Measurements from ENCODE around the gene ASTL.
"Not testable (repeated sequence)": the region's sequence is repeated elsewhere in the genome, so short reads cannot be mapped to it uniquely, and the experiment has no call there.

The ASTL gene

DNA sequence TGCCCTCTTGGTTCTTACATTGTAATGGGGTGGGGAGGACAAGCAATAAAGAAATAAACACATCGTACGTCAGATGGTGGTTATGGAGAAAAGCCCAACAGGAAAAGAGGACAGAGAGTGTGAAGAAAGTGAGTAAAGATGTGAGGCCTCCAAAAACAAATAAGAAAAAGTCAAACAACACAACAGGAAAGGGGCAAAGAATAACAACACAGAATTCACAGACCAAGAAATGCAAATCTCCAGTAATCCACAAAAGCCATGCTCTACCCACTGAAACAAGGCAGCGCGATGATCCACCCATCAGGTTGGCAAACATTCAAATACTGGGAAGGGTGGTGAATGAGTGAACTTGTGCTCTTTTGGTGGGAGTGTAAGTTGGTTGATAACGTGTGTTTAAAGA is 23.6 kb upstream of the ASTL start:
- no peak overlapping the region for H3K4me3 ChIP-seq (replicated peaks; ENCODE audit: low read depth, low read length)
- no peak for DNase-seq (ENCODE audit: extremely low read depth, low read depth)
- TF ChIP-seq, protein P1, sequence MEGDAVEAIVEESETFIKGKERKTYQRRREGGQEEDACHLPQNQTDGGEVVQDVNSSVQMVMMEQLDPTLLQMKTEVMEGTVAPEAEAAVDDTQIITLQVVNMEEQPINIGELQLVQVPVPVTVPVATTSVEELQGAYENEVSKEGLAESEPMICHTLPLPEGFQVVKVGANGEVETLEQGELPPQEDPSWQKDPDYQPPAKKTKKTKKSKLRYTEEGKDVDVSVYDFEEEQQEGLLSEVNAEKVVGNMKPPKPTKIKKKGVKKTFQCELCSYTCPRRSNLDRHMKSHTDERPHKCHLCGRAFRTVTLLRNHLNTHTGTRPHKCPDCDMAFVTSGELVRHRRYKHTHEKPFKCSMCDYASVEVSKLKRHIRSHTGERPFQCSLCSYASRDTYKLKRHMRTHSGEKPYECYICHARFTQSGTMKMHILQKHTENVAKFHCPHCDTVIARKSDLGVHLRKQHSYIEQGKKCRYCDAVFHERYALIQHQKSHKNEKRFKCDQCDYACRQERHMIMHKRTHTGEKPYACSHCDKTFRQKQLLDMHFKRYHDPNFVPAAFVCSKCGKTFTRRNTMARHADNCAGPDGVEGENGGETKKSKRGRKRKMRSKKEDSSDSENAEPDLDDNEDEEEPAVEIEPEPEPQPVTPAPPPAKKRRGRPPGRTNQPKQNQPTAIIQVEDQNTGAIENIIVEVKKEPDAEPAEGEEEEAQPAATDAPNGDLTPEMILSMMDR (IDR thresholded peaks at IDR 0.05; ENCODE audit: low read depth, low read length, missing control alignments): no peak

DNA sequence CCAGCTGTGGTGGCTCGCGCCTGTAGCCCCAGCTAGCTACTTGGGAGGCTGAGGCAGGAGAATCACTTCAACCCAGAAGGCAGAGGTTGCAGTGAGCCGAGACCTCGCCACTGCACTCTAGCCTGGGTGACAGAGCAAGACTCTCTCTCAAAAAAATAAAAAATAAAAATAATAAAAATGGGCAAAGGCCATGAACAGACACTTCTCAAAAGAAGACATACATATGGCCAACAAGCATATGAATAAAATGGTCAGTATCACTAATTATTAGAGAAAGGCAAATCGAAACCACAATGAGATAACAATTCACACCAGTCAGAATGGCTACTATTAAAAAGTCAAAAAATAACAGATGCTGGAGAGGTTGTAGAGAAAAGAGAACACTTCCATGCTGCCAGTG is 22.1 kb upstream of the ASTL start:
- DNase-seq (ENCODE audit: extremely low read depth, low read depth); H3K4me3 ChIP-seq (replicated peaks; ENCODE audit: low read depth, low read length): not testable (repeated sequence)

DNA sequence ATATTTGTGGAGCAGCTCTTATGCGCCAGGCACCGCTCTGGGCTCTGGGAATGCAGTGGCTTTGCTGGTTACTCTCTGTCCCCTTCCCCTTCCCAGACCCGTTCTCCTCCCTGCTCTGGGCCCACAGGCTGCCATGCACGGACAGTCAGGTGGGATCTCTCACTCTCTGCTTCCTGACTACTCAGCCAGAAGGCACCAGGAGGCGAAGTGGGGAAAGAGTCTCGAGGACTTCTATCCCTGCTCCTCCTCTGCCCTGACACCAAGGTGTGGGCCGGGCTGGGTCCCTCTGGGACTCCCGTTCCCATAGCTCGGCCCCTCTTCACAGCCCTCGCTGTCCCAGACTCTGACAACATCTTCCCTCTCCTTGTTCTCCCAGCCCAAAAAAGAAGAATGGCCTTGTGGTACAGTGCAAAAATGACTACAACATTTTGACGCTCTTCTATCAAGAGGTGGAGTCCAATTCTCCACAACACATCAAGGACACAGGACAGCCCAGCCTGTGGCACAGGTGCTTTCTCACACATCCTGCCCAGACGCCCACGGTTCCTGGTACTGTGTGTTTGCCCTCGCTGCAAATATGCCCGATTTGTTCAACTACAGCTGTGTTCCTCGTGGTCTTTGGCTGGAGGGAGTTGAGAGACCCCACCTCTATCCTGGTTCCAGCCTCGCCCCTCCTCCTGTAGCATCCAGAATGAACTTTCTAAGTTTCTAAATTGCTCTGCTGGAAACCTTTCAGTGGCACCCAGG is 21.0 kb upstream of the ASTL start:
- no peak overlapping the region for H3K4me3 ChIP-seq (replicated peaks; ENCODE audit: low read depth, low read length)
- DNase-seq (ENCODE audit: extremely low read depth, low read depth): no peak
- TF ChIP-seq, protein P1 (IDR thresholded peaks at IDR 0.05; ENCODE audit: low read depth, low read length, missing control alignments): no peak

DNA sequence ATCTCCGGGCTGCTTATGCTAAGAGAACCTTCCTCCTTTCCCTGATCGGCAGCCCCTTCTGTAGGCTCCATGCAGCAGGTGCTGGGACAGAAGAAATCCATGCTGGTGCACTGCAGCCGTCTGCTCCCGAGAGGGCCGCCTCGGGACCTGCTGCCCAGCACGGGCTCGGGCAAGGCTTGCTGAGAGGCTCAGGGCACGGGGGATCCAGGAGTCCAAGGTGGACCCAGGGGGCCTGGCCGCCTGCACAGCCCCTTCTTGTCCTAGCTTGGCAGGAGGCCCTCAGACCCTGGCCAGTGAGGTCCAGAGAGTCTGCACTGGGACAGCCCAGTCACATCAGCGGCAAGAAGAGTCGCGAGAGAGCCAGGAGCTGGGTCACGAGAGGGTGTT is 20.2 kb upstream of the ASTL start:
- DNase-seq (ENCODE audit: extremely low read depth, low read depth): no peak
- TF ChIP-seq, protein P1 (IDR thresholded peaks at IDR 0.05; ENCODE audit: low read depth, low read length, missing control alignments): no peak
- no peak overlapping the region for H3K4me3 ChIP-seq (replicated peaks; ENCODE audit: low read depth, low read length)

DNA sequence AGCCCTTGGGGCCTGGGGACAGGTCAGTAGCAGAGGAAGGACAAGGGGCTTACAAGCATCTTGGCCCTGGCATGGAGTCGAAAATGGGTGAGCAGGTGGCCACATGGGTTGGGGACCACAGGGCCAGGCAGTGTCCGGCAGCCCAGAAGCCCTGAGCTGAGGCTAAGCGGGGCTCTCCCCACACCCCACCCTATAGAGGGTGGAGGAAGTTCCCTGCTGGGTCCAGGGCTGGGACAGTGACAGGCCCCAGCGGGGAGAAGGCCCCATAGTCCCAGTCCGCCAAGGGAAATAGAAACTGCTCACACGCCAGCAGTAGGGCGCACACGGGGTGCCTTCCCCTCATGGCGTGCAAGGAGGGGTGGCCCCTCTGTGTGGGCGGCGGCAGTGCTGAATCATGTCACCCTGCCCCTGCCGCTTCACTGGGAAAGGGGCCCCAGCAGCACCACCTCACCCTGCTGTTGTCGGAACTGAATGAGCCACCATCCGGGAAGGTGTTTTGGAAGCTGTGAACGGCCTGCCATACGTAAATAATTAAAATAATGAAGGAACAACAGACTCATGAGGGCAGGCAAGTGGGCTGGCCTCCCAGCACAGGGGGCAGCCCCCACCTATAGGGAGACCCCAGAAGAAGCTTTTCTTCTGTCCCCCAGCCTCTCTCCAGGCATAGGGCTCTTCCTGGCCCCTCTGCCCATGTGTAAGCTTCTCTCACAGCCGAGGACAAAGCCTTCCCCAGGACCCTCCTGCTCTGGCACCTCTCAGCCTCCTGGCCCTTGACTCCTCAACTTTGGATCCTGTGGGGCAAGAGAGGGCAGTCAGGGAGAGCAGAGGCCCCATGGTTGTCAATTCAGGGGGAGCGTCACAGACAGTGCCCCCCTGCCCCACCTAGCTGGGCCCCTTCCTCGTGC is 19.6 kb upstream of the ASTL start:
- DNase-seq (ENCODE audit: extremely low read depth, low read depth): no peak
- TF ChIP-seq, protein P1 (IDR thresholded peaks at IDR 0.05; ENCODE audit: low read depth, low read length, missing control alignments): no peak
- H3K4me3 ChIP-seq (replicated peaks; ENCODE audit: low read depth, low read length): no peak overlapping the region

DNA sequence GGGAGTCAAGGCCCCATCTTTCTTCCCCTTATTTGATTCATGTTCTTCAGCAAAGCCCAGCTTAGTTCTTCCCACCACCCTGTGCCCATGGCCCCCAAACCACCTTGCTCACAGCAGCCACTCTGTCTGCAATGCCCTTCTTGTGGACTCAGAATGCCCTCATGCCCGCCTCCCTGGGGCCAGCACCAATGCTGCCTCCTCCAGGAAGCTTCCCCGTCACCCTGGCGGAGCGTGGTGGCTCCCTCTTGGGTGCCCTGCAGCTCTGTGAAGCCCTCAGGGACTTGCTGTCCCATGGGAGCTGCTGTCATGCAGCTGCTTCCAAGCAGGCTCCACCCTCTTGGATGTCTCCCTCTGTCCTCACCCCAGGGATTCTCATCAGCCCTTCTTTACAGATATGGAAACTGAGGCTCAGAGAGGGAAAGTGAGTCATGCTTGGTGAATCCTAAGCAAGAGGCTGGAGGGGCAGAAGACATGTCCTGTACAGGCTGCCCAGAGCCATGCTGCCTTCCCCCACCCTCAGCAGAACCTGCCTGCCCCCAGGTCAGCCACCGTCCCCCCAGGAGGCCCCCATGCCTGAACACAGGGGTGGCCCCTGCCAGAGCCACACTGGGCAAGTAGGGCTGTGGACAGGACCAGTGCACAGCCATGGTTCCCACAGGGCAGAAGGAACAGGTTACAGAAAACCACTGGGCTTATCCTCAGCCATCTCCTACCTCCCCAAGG is 18.8 kb upstream of the ASTL start:
- no peak for DNase-seq (ENCODE audit: extremely low read depth, low read depth)
- H3K4me3 ChIP-seq (replicated peaks; ENCODE audit: low read depth, low read length): no peak overlapping the region
- TF ChIP-seq, protein P1 (IDR thresholded peaks at IDR 0.05; ENCODE audit: low read depth, low read length, missing control alignments): no peak
